Progenitor cell of endocrine pancreas (in vitro differentiated cells): ENCODE data around the gene CD68. TPM values are rescaled to one million over a fixed set of nuclear protein-coding genes. Genes with fewer than 3 reads are reported as not detected.
"Not testable (repeated sequence)": the region's sequence is repeated elsewhere in the genome, so short reads cannot be mapped to it uniquely, and the experiment has no call there.

Experiments used
- DNase-seq: peaks from one replicate; pipeline ENCODE4 v3.0.0; 2021; ENCODE audit warnings: low spot score; ENCODE audit not compliant: unreplicated experiment
- H3K27ac Mint-ChIP-seq: 2 replicates; pipeline ENCODE4 v1.8.0; 2021; ENCODE audit warnings: mild to moderate bottlenecking, moderate library complexity, mixed read lengths
- H3K27me3 Mint-ChIP-seq: 2 replicates; pipeline ENCODE4 v1.8.0; 2021; ENCODE audit warnings: mixed read lengths
- H3K36me3 Mint-ChIP-seq: 2 replicates; pipeline ENCODE4 v1.8.0; 2022; ENCODE audit warnings: mixed read lengths; ENCODE audit not compliant: insufficient read depth
- H3K4me1 Mint-ChIP-seq: 2 replicates; pipeline ENCODE4 v1.8.0; 2021; ENCODE audit warnings: low read depth, mixed read lengths
- H3K4me3 Mint-ChIP-seq: 2 replicates; pipeline ENCODE4 v1.8.0; 2021; ENCODE audit warnings: low read depth, mild to moderate bottlenecking, moderate library complexity, mixed read lengths
- H3K9me3 Mint-ChIP-seq: 2 replicates; pipeline ENCODE4 v1.8.0; 2021; ENCODE audit warnings: low read depth, mixed read lengths
- CTCF ChIP-seq: fragments of 200-600 bp; sonication (generic); IDR thresholded peaks from one replicate; pipeline ENCODE4 v1.5.0; 2021; ENCODE audit warnings: antibody characterized with exemption, mild to moderate bottlenecking; ENCODE audit not compliant: unreplicated experiment
- total RNA-seq: library from RNA; stranded (reverse); gene quantifications from 2 replicates; pipeline ENCODE4 v1.2.1, GENCODE V29; 2021

CD68 gene
- total RNA-seq, 1 donor from 2014 or later, result not detected

GRCh38 chr17:7593296-7593695 lies 13.9 kb downstream of the CD68 start:
- H3K27me3 Mint-ChIP-seq, result no peaks in the 10 kb centered on the region
- no peak for TF ChIP-seq CTCF
- no peak for DNase-seq
- H3K4me3 Mint-ChIP-seq, result no peak overlapping the region
- peak overlapping the region; percentile 12 for H3K27ac Mint-ChIP-seq
- peaks cover 1% of the 10 kb centered on the region for H3K4me1 Mint-ChIP-seq
- H3K36me3 Mint-ChIP-seq, result peaks cover 33% of the 10 kb centered on the region
- no peaks in the 10 kb centered on the region for H3K9me3 Mint-ChIP-seq

GRCh38 chr17:7597561-7597960 lies 18.1 kb downstream of the CD68 start:
- H3K4me1 Mint-ChIP-seq, H3K27me3 Mint-ChIP-seq, DNase-seq, H3K27ac Mint-ChIP-seq, H3K9me3 Mint-ChIP-seq, H3K4me3 Mint-ChIP-seq: not testable (repeated sequence)
- H3K36me3 Mint-ChIP-seq, result peaks cover 36% of the 10 kb centered on the region

GRCh38 chr17:7606280-7606679 lies 26.8 kb downstream of the CD68 start:
- no peaks in the 10 kb centered on the region for H3K27me3 Mint-ChIP-seq
- no peaks in the 10 kb centered on the region for H3K9me3 Mint-ChIP-seq
- peaks cover 22% of the 10 kb centered on the region for H3K36me3 Mint-ChIP-seq
- DNase-seq, result no peak
- H3K27ac Mint-ChIP-seq, result no peak overlapping the region
- peaks cover 3% of the 10 kb centered on the region for H3K4me1 Mint-ChIP-seq
- TF ChIP-seq CTCF, result no peak
- no peak overlapping the region for H3K4me3 Mint-ChIP-seq

GRCh38 chr17:7610641-7611040 lies 31.2 kb downstream of the CD68 start:
- DNase-seq, result no peak
- TF ChIP-seq CTCF, result no peak
- no peaks in the 10 kb centered on the region for H3K9me3 Mint-ChIP-seq
- H3K4me1 Mint-ChIP-seq, result peaks cover 26% of the 10 kb centered on the region
- no peak overlapping the region for H3K4me3 Mint-ChIP-seq
- H3K27me3 Mint-ChIP-seq, result no peaks in the 10 kb centered on the region
- H3K36me3 Mint-ChIP-seq, result peaks cover 4% of the 10 kb centered on the region
- H3K27ac Mint-ChIP-seq, result no peak overlapping the region

- no peaks in the 10 kb centered on the region for H3K27me3 Mint-ChIP-seq
- H3K4me3 Mint-ChIP-seq, result peak overlapping the region; percentile 87
- H3K4me1 Mint-ChIP-seq, result peaks cover 26% of the 10 kb centered on the region
- H3K27ac Mint-ChIP-seq, result peak overlapping the region; percentile 59
- no peak for DNase-seq
- TF ChIP-seq CTCF, result no peak
- peaks cover 1% of the 10 kb centered on the region for H3K36me3 Mint-ChIP-seq
- no peaks in the 10 kb centered on the region for H3K9me3 Mint-ChIP-seq
These were observed 32.3 kb downstream of the CD68 start for GRCh38 chr17:7611635-7612293.

- Mint-ChIP-seq H3K27me3 (no peaks in the 10 kb centered on the region), H3K36me3 (peaks cover 1% of the 10 kb centered on the region), H3K4me3 (peak overlapping the region; percentile 87), H3K9me3 (no peaks in the 10 kb centered on the region), H3K4me1 (peaks cover 26% of the 10 kb centered on the region), H3K27ac (peak overlapping the region; percentile 53)
- TF ChIP-seq CTCF, result no peak
- DNase-seq, result no peak
These were observed 32.8 kb downstream of the CD68 start for GRCh38 chr17:7612294-7612640.
